ENCODE results near the gene SLC25A25. TPM values are rescaled to one million over a fixed set of nuclear protein-coding genes. Genes with fewer than 3 reads are reported as not detected.
A peak's percentile ranks its signal among the peaks of the same experiment; 100 is the strongest.
"Not testable (repeated sequence)": the region's sequence is repeated elsewhere in the genome, so short reads cannot be mapped to it uniquely, and the experiment has no call there.

The SLC25A25 gene
- total RNA-seq, 1 donor: 47.5 TPM

- DNase-seq (ENCODE audit: low read depth): no peak
- TF ChIP-seq, protein P1, sequence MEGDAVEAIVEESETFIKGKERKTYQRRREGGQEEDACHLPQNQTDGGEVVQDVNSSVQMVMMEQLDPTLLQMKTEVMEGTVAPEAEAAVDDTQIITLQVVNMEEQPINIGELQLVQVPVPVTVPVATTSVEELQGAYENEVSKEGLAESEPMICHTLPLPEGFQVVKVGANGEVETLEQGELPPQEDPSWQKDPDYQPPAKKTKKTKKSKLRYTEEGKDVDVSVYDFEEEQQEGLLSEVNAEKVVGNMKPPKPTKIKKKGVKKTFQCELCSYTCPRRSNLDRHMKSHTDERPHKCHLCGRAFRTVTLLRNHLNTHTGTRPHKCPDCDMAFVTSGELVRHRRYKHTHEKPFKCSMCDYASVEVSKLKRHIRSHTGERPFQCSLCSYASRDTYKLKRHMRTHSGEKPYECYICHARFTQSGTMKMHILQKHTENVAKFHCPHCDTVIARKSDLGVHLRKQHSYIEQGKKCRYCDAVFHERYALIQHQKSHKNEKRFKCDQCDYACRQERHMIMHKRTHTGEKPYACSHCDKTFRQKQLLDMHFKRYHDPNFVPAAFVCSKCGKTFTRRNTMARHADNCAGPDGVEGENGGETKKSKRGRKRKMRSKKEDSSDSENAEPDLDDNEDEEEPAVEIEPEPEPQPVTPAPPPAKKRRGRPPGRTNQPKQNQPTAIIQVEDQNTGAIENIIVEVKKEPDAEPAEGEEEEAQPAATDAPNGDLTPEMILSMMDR (IDR thresholded peaks at IDR 0.05; ENCODE audit: insufficient read depth, low read depth, low read length): no peak
Observed at GRCh38 chr9:128042043-128042442, 26.0 kb upstream of the SLC25A25 start.

GRCh38 chr9:128043467-128043868, 24.6 kb upstream of the SLC25A25 start:
- DNase-seq (ENCODE audit: low read depth): no peak
- TF ChIP-seq, protein P1 (IDR thresholded peaks at IDR 0.05; ENCODE audit: insufficient read depth, low read depth, low read length): no peak
- no peak overlapping the region for H3K4me3 ChIP-seq (ENCODE audit: low read depth, low read length)

More at GRCh38 chr9:128042043-128042442, 26.0 kb upstream of the SLC25A25 start:
- no peak overlapping the region for H3K4me3 ChIP-seq (ENCODE audit: low read depth, low read length)

GRCh38 chr9:128045409-128045808, 22.6 kb upstream of the SLC25A25 start:
- H3K4me3 ChIP-seq (ENCODE audit: low read depth, low read length); DNase-seq (ENCODE audit: low read depth): not testable (repeated sequence)

- peak; percentile 37 for DNase-seq (ENCODE audit: low read depth)
- TF ChIP-seq, protein P1 (IDR thresholded peaks at IDR 0.05; ENCODE audit: insufficient read depth, low read depth, low read length): no peak
- no peak overlapping the region for H3K4me3 ChIP-seq (ENCODE audit: low read depth, low read length)
Observed at GRCh38 chr9:128045831-128046230, 22.2 kb upstream of the SLC25A25 start.

- H3K4me3 ChIP-seq (ENCODE audit: low read depth, low read length): no peak overlapping the region
- TF ChIP-seq, protein P1 (IDR thresholded peaks at IDR 0.05; ENCODE audit: insufficient read depth, low read depth, low read length): no peak
- DNase-seq (ENCODE audit: low read depth): no peak
Observed at GRCh38 chr9:128047231-128047630, 20.8 kb upstream of the SLC25A25 start.

DNA sequence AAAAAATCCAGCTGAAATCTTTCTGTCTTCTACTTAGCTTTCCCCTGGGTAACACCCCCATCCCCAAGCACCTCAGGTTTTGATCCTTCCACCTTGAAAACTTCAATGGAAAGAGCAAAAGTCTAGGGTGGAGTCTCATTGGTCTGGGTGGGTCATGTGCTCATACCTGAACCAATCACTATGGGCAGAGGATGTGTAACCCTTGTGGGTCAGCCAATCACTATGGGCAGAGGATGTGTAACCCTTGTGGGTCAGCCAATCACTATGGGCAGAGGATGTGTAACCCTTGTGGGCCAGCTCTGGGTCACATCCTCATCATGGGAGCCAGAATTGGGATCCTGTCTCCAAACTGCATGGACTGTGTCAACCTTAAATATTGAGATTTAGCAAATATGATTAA, 19.4 kb upstream of the SLC25A25 start:
- TF ChIP-seq, protein P1 (IDR thresholded peaks at IDR 0.05; ENCODE audit: insufficient read depth, low read depth, low read length): no peak
- H3K4me3 ChIP-seq (ENCODE audit: low read depth, low read length): no peak overlapping the region
- DNase-seq (ENCODE audit: low read depth): no peak

DNA sequence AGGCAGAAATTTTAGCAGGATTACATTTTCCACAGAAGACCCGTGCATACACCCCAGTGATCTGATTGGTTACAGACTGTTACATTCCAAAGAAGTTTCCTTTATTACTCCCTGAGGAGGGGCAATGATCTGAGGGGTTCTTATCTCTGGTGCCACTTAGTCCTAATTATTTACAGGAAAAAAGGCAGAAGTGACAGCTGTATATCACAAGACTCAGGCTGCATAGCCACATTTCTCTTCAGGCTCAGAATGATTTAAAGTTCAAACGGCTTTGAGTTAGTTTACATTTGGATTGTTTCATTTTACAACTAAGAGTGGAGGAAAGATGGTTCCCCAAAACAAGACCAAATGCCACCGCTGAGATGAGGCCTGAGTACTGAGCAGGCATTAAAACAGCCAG, 18.2 kb upstream of the SLC25A25 start:
- TF ChIP-seq, protein P1 (IDR thresholded peaks at IDR 0.05; ENCODE audit: insufficient read depth, low read depth, low read length): no peak
- no peak for DNase-seq (ENCODE audit: low read depth)
- no peak overlapping the region for H3K4me3 ChIP-seq (ENCODE audit: low read depth, low read length)
